ENCODE results near the gene RIPOR3. TPM values are rescaled to one million over a fixed set of nuclear protein-coding genes. Genes with fewer than 3 reads are reported as not detected.

Gene RIPOR3
- total RNA-seq, 4 donors from 2014 or later: 8.2 to 51.2 (median 20.5) TPM

- Histone ChIP-seq H3K4me3 (no peak overlapping the region), H3K9me3 (no peaks in the 10 kb centered on the region), H3K27me3 (no peaks in the 10 kb centered on the region), H3K4me1 (peaks cover 0 to 8% (median 4%) of the 10 kb centered on the region in 4 donors), H3K27ac (peak overlapping the region in 1 of 4 donors; percentile 38), H3K36me3 (peaks cover 0 to 3% (median 0%) of the 10 kb centered on the region in 3 donors)
- TF ChIP-seq CTCF (IDR thresholded peaks at IDR 0.05): no peak
- TF ChIP-seq POLR2A (IDR thresholded peaks at IDR 0.05): no peak
- peak in 2 of 3 donors; percentile 42 to 69 for DNase-seq
Observed at GRCh38 chr20:50594591-50595432, 96.5 kb downstream of the RIPOR3 start.

GRCh38 chr20:50594231-50594590, 97.1 kb downstream of the RIPOR3 start:
- no peak for DNase-seq
- TF ChIP-seq POLR2A (IDR thresholded peaks at IDR 0.05) (no peak), CTCF (IDR thresholded peaks at IDR 0.05) (no peak)
- Histone ChIP-seq H3K27me3 (no peaks in the 10 kb centered on the region), H3K4me3 (no peak overlapping the region), H3K27ac (peak overlapping the region in 1 of 4 donors; percentile 38), H3K4me1 (peaks cover 0 to 8% (median 4%) of the 10 kb centered on the region in 4 donors), H3K36me3 (peaks cover 0 to 3% (median 0%) of the 10 kb centered on the region in 3 donors), H3K9me3 (no peaks in the 10 kb centered on the region)

- H3K27ac ChIP-seq: no peak overlapping the region
- no peak for DNase-seq
Observed at GRCh38 chr20:50593005-50593335, 98.4 kb downstream of the RIPOR3 start.

GRCh38 chr20:50592282-50593004, 98.9 kb downstream of the RIPOR3 start:
- no peak for TF ChIP-seq CTCF (IDR thresholded peaks at IDR 0.05)
- no peak for TF ChIP-seq POLR2A (IDR thresholded peaks at IDR 0.05)
- Histone ChIP-seq H3K27me3 (no peaks in the 10 kb centered on the region), H3K4me3 (no peak overlapping the region), H3K4me1 (peaks cover 0 to 8% (median 4%) of the 10 kb centered on the region in 4 donors), H3K36me3 (peaks cover 0 to 9% (median 0%) of the 10 kb centered on the region in 3 donors), H3K27ac (no peak overlapping the region), H3K9me3 (no peaks in the 10 kb centered on the region)
- no peak for DNase-seq

More at GRCh38 chr20:50593005-50593335, 98.4 kb downstream of the RIPOR3 start:
- H3K9me3 ChIP-seq: no peaks in the 10 kb centered on the region
- no peak for TF ChIP-seq CTCF (IDR thresholded peaks at IDR 0.05)
- no peaks in the 10 kb centered on the region for H3K27me3 ChIP-seq
- peaks cover 0 to 4% (median 0%) of the 10 kb centered on the region in 3 donors for H3K36me3 ChIP-seq
- no peak overlapping the region for H3K4me3 ChIP-seq
- H3K4me1 ChIP-seq: peaks cover 0 to 8% (median 4%) of the 10 kb centered on the region in 4 donors

DNA sequence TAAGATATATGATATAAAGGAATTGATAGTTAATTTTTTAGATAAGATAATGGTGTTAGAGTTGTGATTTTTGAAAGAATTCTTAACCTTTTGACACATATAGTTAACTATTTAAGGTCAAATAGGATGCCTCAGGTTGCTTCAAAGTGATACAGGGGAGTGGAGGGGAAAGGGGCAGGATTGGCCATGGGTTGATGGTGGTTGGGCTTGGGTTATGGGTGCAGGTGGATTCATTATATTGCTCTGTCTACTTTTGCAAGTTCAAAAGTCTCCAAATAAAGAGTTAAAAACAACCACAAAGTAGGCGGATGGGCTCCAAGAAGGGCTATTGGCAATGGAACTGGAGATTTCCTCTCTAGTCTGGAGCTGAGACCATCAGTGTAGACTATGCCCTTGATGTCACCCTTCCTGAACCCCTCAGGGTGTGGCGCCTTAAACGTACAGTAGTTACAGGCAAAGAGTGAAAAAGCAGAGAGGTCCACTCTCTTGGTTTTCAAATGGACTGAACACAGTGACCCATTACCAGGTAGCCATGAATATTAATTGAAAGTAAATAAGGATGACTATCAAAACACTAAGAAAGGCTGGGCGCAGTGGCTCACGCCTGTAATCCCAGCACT, 100.0 kb downstream of the RIPOR3 start:
- no peaks in the 10 kb centered on the region for H3K9me3 ChIP-seq
- no peaks in the 10 kb centered on the region for H3K27me3 ChIP-seq
- H3K36me3 ChIP-seq: peaks cover 0 to 18% (median 0%) of the 10 kb centered on the region in 3 donors
- H3K27ac ChIP-seq: no peak overlapping the region
- H3K4me1 ChIP-seq: peaks cover 0 to 8% (median 4%) of the 10 kb centered on the region in 4 donors
- no peak for DNase-seq
- TF ChIP-seq POLR2A (IDR thresholded peaks at IDR 0.05): no peak
- TF ChIP-seq CTCF (IDR thresholded peaks at IDR 0.05): no peak
- H3K4me3 ChIP-seq: no peak overlapping the region
